ENCODE measurements around the gene P2RY2.

DNA sequence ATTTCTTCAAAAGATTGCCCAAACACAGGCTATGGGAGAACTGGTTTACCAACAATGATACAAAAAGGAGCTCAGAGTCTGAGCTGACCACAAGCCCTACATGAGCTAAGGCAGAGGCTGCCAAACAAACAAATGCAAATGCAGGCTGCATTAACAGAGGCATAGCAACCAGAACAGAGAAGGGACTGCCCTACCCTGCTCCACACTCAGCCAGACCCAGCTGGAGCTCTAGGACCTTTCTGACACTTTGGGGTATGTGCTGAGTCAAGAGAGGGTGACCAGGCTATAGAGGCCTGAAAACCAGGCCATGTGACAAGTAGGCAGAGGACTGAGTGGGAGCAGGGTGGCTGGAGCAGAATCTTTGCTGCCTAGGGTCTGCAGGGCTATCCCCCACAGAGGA is 17.8 kb upstream of the P2RY2 start:
- TF ChIP-seq CTCF (IDR thresholded peaks at IDR 0.05) (no peak), EZH2phosphoT487 (IDR thresholded peaks at IDR 0.05) (no peak), EZH2 (IDR thresholded peaks at IDR 0.05) (no peak)

Data from neural progenitor cell (in vitro differentiated cells).